Glutamatergic neuron (in vitro differentiated cells): ENCODE data around the gene RANBP2. TPM values are rescaled to one million over a fixed set of nuclear protein-coding genes. Genes with fewer than 3 reads are reported as not detected.
A peak's percentile ranks its signal among the peaks of the same experiment; 100 is the strongest.
"Not testable (repeated sequence)": the region's sequence is repeated elsewhere in the genome, so short reads cannot be mapped to it uniquely, and the experiment has no call there.

ENCODE experiments used
- DNase-seq: peaks from one replicate; pipeline ENCODE4 v3.0.0; 2022
- H3K27ac Mint-ChIP-seq: one replicate; pipeline ENCODE4 v1.8.0; 2020; ENCODE audit warnings: mild to moderate bottlenecking, mixed read lengths, inconsistent platforms; ENCODE audit not compliant: unreplicated experiment
- H3K27me3 Mint-ChIP-seq: one replicate; pipeline ENCODE4 v1.8.0; 2020; ENCODE audit warnings: mild to moderate bottlenecking, moderate library complexity, mixed read lengths, inconsistent platforms; ENCODE audit not compliant: unreplicated experiment
- H3K36me3 Mint-ChIP-seq: one replicate; pipeline ENCODE4 v1.8.0; 2020; ENCODE audit warnings: mild to moderate bottlenecking, mixed read lengths, inconsistent platforms; ENCODE audit not compliant: unreplicated experiment
- H3K4me1 Mint-ChIP-seq: one replicate; pipeline ENCODE4 v1.8.0; 2020; ENCODE audit warnings: mild to moderate bottlenecking, low read depth, mixed read lengths, inconsistent platforms; ENCODE audit not compliant: unreplicated experiment
- H3K4me3 Mint-ChIP-seq: one replicate; pipeline ENCODE4 v1.8.0; 2020; ENCODE audit warnings: mild to moderate bottlenecking, mixed read lengths, inconsistent platforms; ENCODE audit not compliant: unreplicated experiment
- H3K9me3 Mint-ChIP-seq: one replicate; pipeline ENCODE4 v1.8.0; 2020; ENCODE audit warnings: mild to moderate bottlenecking, moderate library complexity, mixed read lengths, inconsistent platforms; ENCODE audit not compliant: unreplicated experiment
- CTCF ChIP-seq: fragments of 200-600 bp; sonication (generic); IDR thresholded peaks from one replicate; pipeline ENCODE4 v1.5.0; 2021; ENCODE audit not compliant: partially characterized antibody, unreplicated experiment
- long read RNA-seq: library from polyadenylated mRNA; unstranded; transcript quantifications from one replicate; pipeline ENCODE4 v2.0.0, GENCODE V29; 2020; ENCODE audit not compliant: unreplicated experiment
- total RNA-seq: library from RNA; stranded (reverse); fragmentation: NEBNext Ultra II Directional; extraction: Animal tissue kit (Norgen Biotek cat#: 25700); gene quantifications from one replicate; pipeline ENCODE4 v1.2.1, GENCODE V29; 2021; ENCODE audit not compliant: unreplicated experiment

RANBP2 gene
- 105 TPM for total RNA-seq
- long read RNA-seq, partial matches to known transcripts: 1 of 3 reads
- long read RNA-seq, other reads (novel, unspliced or antisense): 2 of 3 reads

- DNase-seq: peak; percentile 96
- H3K4me3 Mint-ChIP-seq: peak within 1 kb of the TSS; percentile 93
- H3K4me1 Mint-ChIP-seq: peaks cover 6% of the 10 kb centered on the region
- no peak for TF ChIP-seq CTCF
- peaks cover 4% of the 10 kb centered on the region for H3K9me3 Mint-ChIP-seq
- peak within 1 kb of the TSS; percentile 95 for H3K27ac Mint-ChIP-seq
- no peaks in the 10 kb centered on the region for H3K36me3 Mint-ChIP-seq
- peaks cover 5% of the 10 kb centered on the region for H3K27me3 Mint-ChIP-seq
Measured at GRCh38 chr2:108719149-108720044, at the start of gene RANBP2. Gene RANBP2 (plus strand): TSS chr2:108719482. CDS start chr2:108719607, 125 bp downstream.

- H3K9me3 Mint-ChIP-seq, H3K27ac Mint-ChIP-seq, H3K36me3 Mint-ChIP-seq, DNase-seq, H3K4me3 Mint-ChIP-seq, H3K4me1 Mint-ChIP-seq, H3K27me3 Mint-ChIP-seq: not testable (repeated sequence)
Measured at GRCh38 chr2:108670282-108670681, 49.0 kb upstream of the RANBP2 start.

GRCh38 chr2:108672200-108672805 is 47.0 kb upstream of the RANBP2 start:
- H3K36me3 Mint-ChIP-seq, H3K27ac Mint-ChIP-seq, H3K9me3 Mint-ChIP-seq, H3K4me3 Mint-ChIP-seq, H3K27me3 Mint-ChIP-seq, DNase-seq, H3K4me1 Mint-ChIP-seq: not testable (repeated sequence)

- H3K4me1 Mint-ChIP-seq, H3K9me3 Mint-ChIP-seq, DNase-seq, H3K36me3 Mint-ChIP-seq, H3K4me3 Mint-ChIP-seq, H3K27ac Mint-ChIP-seq, H3K27me3 Mint-ChIP-seq: not testable (repeated sequence)
Measured at GRCh38 chr2:108676522-108676921, 42.8 kb upstream of the RANBP2 start.

- DNase-seq, H3K27ac Mint-ChIP-seq, H3K27me3 Mint-ChIP-seq, H3K4me1 Mint-ChIP-seq, H3K4me3 Mint-ChIP-seq, H3K9me3 Mint-ChIP-seq, H3K36me3 Mint-ChIP-seq: not testable (repeated sequence)
Measured at GRCh38 chr2:108677239-108677744, 42.0 kb upstream of the RANBP2 start.

- not testable (repeated sequence) for H3K27ac Mint-ChIP-seq, DNase-seq, H3K36me3 Mint-ChIP-seq, H3K4me3 Mint-ChIP-seq, H3K27me3 Mint-ChIP-seq, H3K4me1 Mint-ChIP-seq, H3K9me3 Mint-ChIP-seq
Measured at GRCh38 chr2:108678198-108678651, 41.1 kb upstream of the RANBP2 start.

- not testable (repeated sequence) for H3K27me3 Mint-ChIP-seq, H3K4me1 Mint-ChIP-seq, H3K36me3 Mint-ChIP-seq, H3K27ac Mint-ChIP-seq, DNase-seq, H3K4me3 Mint-ChIP-seq, H3K9me3 Mint-ChIP-seq
Measured at GRCh38 chr2:108680805-108681204, 38.5 kb upstream of the RANBP2 start.

- not testable (repeated sequence) for H3K9me3 Mint-ChIP-seq, H3K4me1 Mint-ChIP-seq, DNase-seq, H3K27ac Mint-ChIP-seq, H3K27me3 Mint-ChIP-seq, H3K4me3 Mint-ChIP-seq, H3K36me3 Mint-ChIP-seq
Measured at GRCh38 chr2:108688818-108689756, 30.2 kb upstream of the RANBP2 start.

- H3K4me1 Mint-ChIP-seq, H3K4me3 Mint-ChIP-seq, H3K36me3 Mint-ChIP-seq: not testable (repeated sequence)
Measured at GRCh38 chr2:108690001-108690400, 29.3 kb upstream of the RANBP2 start.

More at GRCh38 chr2:108690001-108690400, 29.3 kb upstream of the RANBP2 start:
- not testable (repeated sequence) for H3K27me3 Mint-ChIP-seq, DNase-seq, H3K9me3 Mint-ChIP-seq, H3K27ac Mint-ChIP-seq
